Heart right ventricle (tissue), 16 donors: ENCODE data around the gene BLOC1S3. TPM values are rescaled to one million over a fixed set of nuclear protein-coding genes. Genes with fewer than 3 reads are reported as not detected.
A peak's percentile ranks its signal among the peaks of the same experiment; 100 is the strongest.

Source experiments
- ATAC-seq, 8 donors: fragments of 200-7000 bp; cut with Tn5 transposase; one replicate each; pipeline ENCODE4 v1.9.1; 2020; ENCODE audit warnings: mild to moderate bottlenecking in 8 of 8, moderate library complexity in 8 of 8, moderate number of reproducible peaks in 1 of 8
- DNase-seq, 2 donors: peaks; one replicate each; pipeline ENCODE4 v3.0.0-alpha.2; 2020
- H3K27ac ChIP-seq, 10 donors: fragments of 200-600 bp; sonication (generic) in 2 of 10; one replicate each; pipeline versions ENCODE4 v1.5.0 to v1.8.0; 2020 to 2022; ENCODE audit warnings: mild to moderate bottlenecking in 3 of 10
- H3K27me3 ChIP-seq, 7 donors: fragments of 200-600 bp; one replicate each; pipeline ENCODE4 v1.8.0; 2021 to 2022; ENCODE audit warnings: mild to moderate bottlenecking in 2 of 7
- H3K36me3 ChIP-seq, 9 donors: fragments of 200-600 bp; sonication (generic) in 1 of 9; one replicate each; pipeline versions ENCODE4 v1.5.0 to v1.8.0; 2020 to 2022; ENCODE audit warnings: mild to moderate bottlenecking in 2 of 9
- H3K4me1 ChIP-seq, 9 donors: fragments of 200-600 bp; sonication (generic) in 1 of 9; one replicate each; pipeline versions ENCODE4 v1.5.0 to v1.8.0; 2020 to 2022; ENCODE audit warnings: mild to moderate bottlenecking in 4 of 9
- H3K4me3 ChIP-seq, 10 donors: fragments of 200-600 bp; sonication (generic) in 2 of 10; one replicate each; pipeline versions ENCODE4 v1.5.0 to v1.8.0; 2020 to 2022; ENCODE audit warnings: mild to moderate bottlenecking in 7 of 10, moderate library complexity in 2 of 10
- H3K9me3 ChIP-seq, 11 donors: fragments of 200-600 bp in 10 of 11; sonication (generic) in 2 of 11; one replicate each; pipeline versions ENCODE4 v1.5.0 to v1.8.0; 2013 to 2022; ENCODE audit warnings: mild to moderate bottlenecking in 2 of 11, control low read depth in 1 of 11, moderate library complexity in 1 of 11
- CTCF ChIP-seq, 9 donors: fragments of 200-600 bp; sonication (generic) in 2 of 9; IDR thresholded peaks; one replicate each; pipeline versions ENCODE4 v1.5.0 to v1.8.0; 2021 to 2022; ENCODE audit warnings: antibody characterized with exemption in 9 of 9, mild to moderate bottlenecking in 5 of 9, moderate library complexity in 1 of 9
- whole genome bisulfite sequencing, 2 donors: extraction: QIAGEN DNeasy Blood & Tissue Kit; methylation state at CpG; one replicate each; pipeline ENCODE4 v1.1.7; 2013; ENCODE audit warnings: inconsistent platforms in 1 of 2; 5-methylcytosine and 5-hydroxymethylcytosine counted together
- intact Hi-C, 10 donors: fragments of 100-400 bp; cut with DNase I; formaldehyde crosslinking; loops; one replicate each; pipeline versions ENCODE4 v1.11.1 to v1.14.2; 2022
- polyA plus RNA-seq, 2 donors: library from polyadenylated mRNA; stranded (reverse); fragments of 200-250 nt; gene quantifications; one replicate each; pipeline ENCODE4 v1.2.3, GENCODE V29; 2013
- total RNA-seq, 10 donors: library from RNA; stranded (reverse); fragmentation: NEBNext Ultra II Directional in 3 of 10; extraction: Animal tissue kit (Norgen Biotek cat#: 25700) in 3 of 10; gene quantifications; one replicate each; pipeline versions ENCODE4 v1.2.1 to v1.2.4, GENCODE V29; 2021 to 2023
- donor health status: Arrhythmogenic right ventricular cardiomyopathy.
- donor health status: ischemic (EF 13 %, LVEDD 7.1; RV severe dilation, severe dysfunction).
- donor health status: healthy with polysubstance abuse.
- donor health status: DM: no; HTN: yes; CAD: no.
- donor health status: DM: no; HTN: no; CAD: no.
- donor health status: ischemic (EF 25% LVEDD 6.9; RV normal size, moderate dysfunction).
- donor health status: ischemic (EF 25% LVEDD 5.7; RV mildly dilated, moderate dysfunction).
- donor health status: healthy.
- donor health status: DM: yes; HTN: yes; CAD: no.
- donor health status: Ischemic cardiomyopathy.
- donor health status: ischemic (EF 35%, LVEDD 5.7; RV mildly dilated, moderate dysfunction).
- donor health status: nonischemic (EF 11% LVEDD 7.7; RV severe dilation, severe dysfunction).
- donor health status: DM: yes; HTN: yes; CAD: no.
- donor health status: PGD.
- donor health status: ischemic (EF 29% LVEDD 5.4; RV normal size, mild dysfunction).
- donor health status: nonischemic (EF 23%, LVEDD 6.1; RV moderate dilation, normal function).

The BLOC1S3 gene
- total and polyA plus RNA-seq, 12 donors, result 2.2 to 8.6 (median 4.8) TPM

GRCh38 chr19:45130888-45131615 lies 47.5 kb upstream of the BLOC1S3 start:
- no peaks in the 10 kb centered on the region for H3K27me3 ChIP-seq
- DNase-seq (no peak), ATAC-seq (peak in 1 of 8 donors; percentile 31)
- peaks cover 0 to 14% (median 0%) of the 10 kb centered on the region in 9 donors for H3K36me3 ChIP-seq
- H3K4me1 ChIP-seq, result peaks cover 0 to 6% (median 2%) of the 10 kb centered on the region in 9 donors
- no peak overlapping the region for H3K4me3 ChIP-seq
- H3K27ac ChIP-seq, result no peak overlapping the region
- WGBS, 2 donors, result 70% methylated on average over 13 of the region's 13 CpGs
- TF ChIP-seq CTCF (IDR thresholded peaks at IDR 0.05), result peak in 2 of 9 donors; percentile 8 to 10
- intact Hi-C loops, result no loop called here
- no peaks in the 10 kb centered on the region for H3K9me3 ChIP-seq

GRCh38 chr19:45133661-45134060 lies 44.9 kb upstream of the BLOC1S3 start:
- H3K36me3 ChIP-seq, result peaks cover 0 to 11% (median 0%) of the 10 kb centered on the region in 9 donors
- no peak overlapping the region for H3K4me3 ChIP-seq
- intact Hi-C loops, result no loop called here
- no peak for TF ChIP-seq CTCF (IDR thresholded peaks at IDR 0.05)
- no peak for DNase-seq
- no peaks in the 10 kb centered on the region for H3K9me3 ChIP-seq
- WGBS, 2 donors, result 86 to 88% methylated on average over 8 of the region's 8 CpGs
- H3K4me1 ChIP-seq, result peaks cover 6 to 28% (median 21%) of the 10 kb centered on the region in 9 donors
- no peak overlapping the region for H3K27ac ChIP-seq
- ATAC-seq, result no peak
- H3K27me3 ChIP-seq, result no peaks in the 10 kb centered on the region

- peaks cover 0 to 7% (median 0%) of the 10 kb centered on the region in 9 donors for H3K36me3 ChIP-seq
- H3K4me1 ChIP-seq, result peaks cover 6 to 28% (median 21%) of the 10 kb centered on the region in 9 donors
- ATAC-seq (no peak), DNase-seq (no peak)
- TF ChIP-seq CTCF (IDR thresholded peaks at IDR 0.05), result no peak
- intact Hi-C loops, result no loop called here
- no peak overlapping the region for H3K27ac ChIP-seq
- WGBS, 2 donors, result 94 to 96% methylated on average over 21 of the region's 21 CpGs
- no peak overlapping the region for H3K4me3 ChIP-seq
- H3K9me3 ChIP-seq, result no peaks in the 10 kb centered on the region
- H3K27me3 ChIP-seq, result no peaks in the 10 kb centered on the region
Observed at GRCh38 chr19:45135176-45135885, 43.3 kb upstream of the BLOC1S3 start.

- peaks cover 6 to 28% (median 21%) of the 10 kb centered on the region in 9 donors for H3K4me1 ChIP-seq
- H3K27me3 ChIP-seq, result no peaks in the 10 kb centered on the region
- ATAC-seq (peak in 5 of 8 donors; percentile 3 to 28 (median 13)), DNase-seq (no peak)
- WGBS, 2 donors, result 57 to 68% methylated on average over 12 of the region's 12 CpGs
- peak overlapping the region in 3 of 10 donors; percentile 5 to 34 (median 10) for H3K4me3 ChIP-seq
- peak overlapping the region in 9 of 10 donors; percentile 44 to 70 (median 65) for H3K27ac ChIP-seq
- intact Hi-C loops, result loop anchor here in 1 of 10 donors (2.0 kb wide), 1 partner anchor 44 kb away; the partner anchor contains the start of gene PPP1R37
- H3K36me3 ChIP-seq, result peaks cover 0 to 19% (median 0%) of the 10 kb centered on the region in 9 donors
- no peaks in the 10 kb centered on the region for H3K9me3 ChIP-seq
- TF ChIP-seq CTCF (IDR thresholded peaks at IDR 0.05), result no peak
Observed at GRCh38 chr19:45136507-45137178, 41.9 kb upstream of the BLOC1S3 start.
